ENCODE data around the gene SGTA. TPM values are rescaled to one million over a fixed set of nuclear protein-coding genes. Genes with fewer than 3 reads are reported as not detected.

SGTA gene
- total RNA-seq, 1 donor, result 39.4 TPM

GRCh38 chr19:2787115-2787514 is 4.0 kb upstream of the SGTA start:
- H3K4me3 ChIP-seq (ENCODE audit: low read depth, low read length), result no peak overlapping the region
- TF ChIP-seq CTCF (IDR thresholded peaks at IDR 0.05; ENCODE audit: insufficient read depth, low read length), result no peak
- no peak for DNase-seq (ENCODE audit: low read depth)

GRCh38 chr19:2785244-2785997 is 2.3 kb upstream of the SGTA start, which contains the start of gene THOP1:
Gene THOP1 (plus strand): TSS chr19:2785503. CDS start chr19:2785663, 160 bp downstream.
- peak; percentile 97 for DNase-seq (ENCODE audit: low read depth)
- H3K4me3 ChIP-seq (ENCODE audit: low read depth, low read length), result peak within 1 kb of the TSS; percentile 85
- TF ChIP-seq CTCF (IDR thresholded peaks at IDR 0.05; ENCODE audit: insufficient read depth, low read length), result no peak

GRCh38 chr19:2783781-2784145 is 690 bp upstream of the SGTA start:
- TF ChIP-seq CTCF (IDR thresholded peaks at IDR 0.05; ENCODE audit: insufficient read depth, low read length), result no peak
- DNase-seq (ENCODE audit: low read depth), result no peak
- H3K4me3 ChIP-seq (ENCODE audit: low read depth, low read length), result peak overlapping the region; percentile 58

GRCh38 chr19:2782329-2782935 is 641 bp downstream of the SGTA start:
- H3K4me3 ChIP-seq (ENCODE audit: low read depth, low read length), result peak overlapping the region; percentile 79
- no peak for TF ChIP-seq CTCF (IDR thresholded peaks at IDR 0.05; ENCODE audit: insufficient read depth, low read length)
- no peak for DNase-seq (ENCODE audit: low read depth)

- TF ChIP-seq CTCF (IDR thresholded peaks at IDR 0.05; ENCODE audit: insufficient read depth, low read length), result no peak
- H3K4me3 ChIP-seq (ENCODE audit: low read depth, low read length), result no peak overlapping the region
- no peak for DNase-seq (ENCODE audit: low read depth)
These were observed 2.8 kb downstream of the SGTA start for GRCh38 chr19:2780284-2780683.

GRCh38 chr19:2779121-2779740 is 3.8 kb downstream of the SGTA start:
- no peak for DNase-seq (ENCODE audit: low read depth)
- no peak for TF ChIP-seq CTCF (IDR thresholded peaks at IDR 0.05; ENCODE audit: insufficient read depth, low read length)
- no peak overlapping the region for H3K4me3 ChIP-seq (ENCODE audit: low read depth, low read length)
